GM18507 (cell line): Measurements from ENCODE around the gene SMC6.

ENCODE experiments used
- DNase-seq: peaks from one replicate; pipeline ENCODE4 v3.0.0; 2011; ENCODE audit warnings: low read depth; ENCODE audit not compliant: insufficient read length; ENCODE audit errors: extremely low spot score
- FAIRE-seq: peaks from 2 replicates; lab custom pipeline; 2011; peaks lifted over from hg19 to GRCh38; lab: Jason Lieb, UNC

Gene SMC6

GRCh38 chr2:17771956-17772355 lies 18.3 kb upstream of the SMC6 start:
- FAIRE-seq (no peak), DNase-seq (no peak)

- FAIRE-seq: no peak
- no peak for DNase-seq
Measured at GRCh38 chr2:17768894-17769293, 15.3 kb upstream of the SMC6 start.

- FAIRE-seq: no peak
Measured at GRCh38 chr2:17765398-17765797, 11.8 kb upstream of the SMC6 start.

GRCh38 chr2:17763641-17764333 lies 10.2 kb upstream of the SMC6 start:
- DNase-seq (no peak), FAIRE-seq (no peak)

More at GRCh38 chr2:17765398-17765797, 11.8 kb upstream of the SMC6 start:
- DNase-seq: no peak

- FAIRE-seq (no peak), DNase-seq (no peak)
Measured at GRCh38 chr2:17762451-17762850, 8.8 kb upstream of the SMC6 start.

GRCh38 chr2:17759805-17760204 lies 6.2 kb upstream of the SMC6 start:
- FAIRE-seq (no peak), DNase-seq (no peak)

GRCh38 chr2:17758118-17758517 lies 4.5 kb upstream of the SMC6 start:
- no peak for DNase-seq
- FAIRE-seq: no peak

GRCh38 chr2:17757321-17757720 lies 3.7 kb upstream of the SMC6 start:
- FAIRE-seq (peak; percentile 39), DNase-seq (no peak)

- FAIRE-seq: no peak
- no peak for DNase-seq
Measured at GRCh38 chr2:17756668-17757067, 3.1 kb upstream of the SMC6 start.

GRCh38 chr2:17754773-17755425 lies 1.3 kb upstream of the SMC6 start:
- DNase-seq (no peak), FAIRE-seq (peak; percentile 56)

- peak; percentile 47 for FAIRE-seq
Measured at GRCh38 chr2:17752892-17753802, 463 bp downstream of the SMC6 start.

GRCh38 chr2:17752246-17752645 lies 1.4 kb downstream of the SMC6 start:
- FAIRE-seq (peak; percentile 80), DNase-seq (no peak)

More at GRCh38 chr2:17752892-17753802, 463 bp downstream of the SMC6 start:
- DNase-seq: no peak

GRCh38 chr2:17749753-17750438 lies 3.7 kb downstream of the SMC6 start:
- FAIRE-seq: no peak

GRCh38 chr2:17748745-17749144 lies 4.9 kb downstream of the SMC6 start:
- FAIRE-seq: no peak
- DNase-seq: no peak

More at GRCh38 chr2:17749753-17750438, 3.7 kb downstream of the SMC6 start:
- no peak for DNase-seq

- FAIRE-seq (no peak), DNase-seq (no peak)
Measured at GRCh38 chr2:17747684-17748452, 5.7 kb downstream of the SMC6 start.

GRCh38 chr2:17740203-17740602 lies 13.4 kb downstream of the SMC6 start:
- FAIRE-seq: no peak

GRCh38 chr2:17736989-17737388 lies 16.6 kb downstream of the SMC6 start:
- no peak for DNase-seq
- no peak for FAIRE-seq

More at GRCh38 chr2:17740203-17740602, 13.4 kb downstream of the SMC6 start:
- no peak for DNase-seq

- DNase-seq (no peak), FAIRE-seq (no peak)
Measured at GRCh38 chr2:17735864-17736263, 17.7 kb downstream of the SMC6 start.

- DNase-seq (no peak), FAIRE-seq (no peak)
Measured at GRCh38 chr2:17733599-17733998, 20.0 kb downstream of the SMC6 start.
